ENCODE measurements around the gene CABP5. TPM values are rescaled to one million over a fixed set of nuclear protein-coding genes. Genes with fewer than 3 reads are reported as not detected.
"Not testable (repeated sequence)": the region's sequence is repeated elsewhere in the genome, so short reads cannot be mapped to it uniquely, and the experiment has no call there.

The CABP5 gene
- total RNA-seq: not detected
- polyA plus RNA-seq: not detected
- long read RNA-seq, donor 1: 0 reads
- long read RNA-seq, donor 2: 0 reads

DNA sequence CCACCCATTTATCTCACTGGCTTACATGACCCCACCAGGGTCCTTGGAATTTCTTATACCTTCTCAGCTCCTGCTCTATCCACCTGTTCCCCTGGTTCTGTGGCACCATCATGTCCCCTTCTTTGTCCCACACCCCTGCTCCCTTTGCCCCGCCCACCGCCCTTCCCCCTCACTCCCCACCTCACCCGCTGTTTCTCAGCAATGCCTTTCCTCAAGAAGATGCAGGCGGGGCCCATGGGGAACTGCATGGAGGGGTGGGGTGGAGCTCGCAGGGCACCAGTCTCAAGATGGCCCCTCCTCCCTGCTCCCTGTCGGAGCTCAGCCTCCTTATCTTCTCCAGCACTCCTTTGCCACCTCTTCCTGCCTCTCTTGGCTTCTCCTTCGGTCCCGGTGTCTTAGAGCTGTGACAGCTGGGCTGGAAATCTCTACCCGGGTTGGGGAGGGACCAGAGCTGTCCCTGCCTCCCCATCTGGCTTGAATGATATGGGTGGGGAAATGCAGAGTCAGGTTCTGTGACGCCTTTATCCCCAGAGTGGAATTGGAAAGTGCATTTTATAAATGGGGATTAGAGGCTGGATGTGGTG is at the start of gene CABP5:
TSS of gene CABP5 (minus strand) at position 405 of the 584 bp plus-strand sequence. CDS start at position 248, 157 bp downstream.
- Histone ChIP-seq H3K36me3 (ENCODE audit: control insufficient read depth in 1 of 2, insufficient read depth in 2 of 2, low read length in 1 of 2) (no peaks in the 10 kb centered on the region), H3K27ac (ENCODE audit: low read depth in 1 of 2, low read length in 2 of 2) (no peak within 1 kb of the TSS), H3K4me3 (ENCODE audit: low read length in 2 of 2) (no peak within 1 kb of the TSS), H3K9me3 (ENCODE audit: control insufficient read depth, low read length) (no peaks in the 10 kb centered on the region), H3K27me3 (ENCODE audit: control insufficient read depth in 1 of 2, insufficient read depth in 2 of 2, low read length in 1 of 2) (no peaks in the 10 kb centered on the region), H3K4me1 (ENCODE audit: control insufficient read depth in 1 of 2, insufficient read depth in 2 of 2, low read length in 2 of 2) (no peaks in the 10 kb centered on the region)
- WGBS, 2 donors: 84 to 86% methylated on average over 10 of the region's 10 CpGs
- no peak for DNase-seq
- ATAC-seq (ENCODE audit: low FRiP score): no peak
- intact Hi-C loops (cut with DNase I): no loop called here

DNA sequence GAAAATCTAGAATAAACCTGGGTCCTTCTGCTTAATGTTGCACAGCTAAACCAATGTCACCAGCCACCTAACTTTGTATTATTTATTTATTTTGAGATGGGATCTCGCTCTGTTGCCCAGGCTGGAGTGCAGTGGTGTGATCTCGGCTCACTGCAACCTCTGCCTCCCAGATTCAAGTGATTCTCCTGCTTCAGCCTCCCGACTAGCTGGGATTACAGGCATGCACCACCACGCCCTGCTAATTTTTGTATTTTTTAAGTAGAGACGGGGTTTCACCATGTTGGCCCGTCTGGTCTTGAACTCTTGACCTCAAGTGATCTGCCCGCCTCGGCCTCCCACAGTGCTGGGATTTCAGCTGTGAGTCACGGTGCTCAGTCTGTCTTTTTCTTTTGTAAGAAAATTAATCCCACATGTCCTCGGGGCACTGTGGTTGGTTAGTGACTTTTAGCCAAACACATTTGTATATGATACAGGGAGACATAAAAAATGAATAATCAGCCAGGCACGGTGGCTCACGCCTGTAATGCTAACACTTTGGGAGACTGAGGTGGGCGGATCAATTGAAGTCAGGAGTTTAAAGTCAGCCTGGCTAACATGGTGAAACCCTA is 47.3 kb upstream of the CABP5 start:
- peaks cover 4 to 22% of the 10 kb centered on the region in 2 donors for H3K36me3 ChIP-seq (ENCODE audit: control insufficient read depth in 1 of 2, insufficient read depth in 2 of 2, low read length in 1 of 2)
- H3K4me1 ChIP-seq (ENCODE audit: control insufficient read depth in 1 of 2, insufficient read depth in 2 of 2, low read length in 2 of 2); ATAC-seq (ENCODE audit: low FRiP score); H3K27ac ChIP-seq (ENCODE audit: low read depth in 1 of 2, low read length in 2 of 2); intact Hi-C loops (cut with DNase I); H3K4me3 ChIP-seq (ENCODE audit: low read length in 2 of 2); H3K27me3 ChIP-seq (ENCODE audit: control insufficient read depth in 1 of 2, insufficient read depth in 2 of 2, low read length in 1 of 2); H3K9me3 ChIP-seq (ENCODE audit: control insufficient read depth, low read length): not testable (repeated sequence)
- peak in 1 of 2 donors; percentile 46 for DNase-seq
- 62 to 73% methylated on average over 13 of the region's 13 CpGs for WGBS, 2 donors

DNA sequence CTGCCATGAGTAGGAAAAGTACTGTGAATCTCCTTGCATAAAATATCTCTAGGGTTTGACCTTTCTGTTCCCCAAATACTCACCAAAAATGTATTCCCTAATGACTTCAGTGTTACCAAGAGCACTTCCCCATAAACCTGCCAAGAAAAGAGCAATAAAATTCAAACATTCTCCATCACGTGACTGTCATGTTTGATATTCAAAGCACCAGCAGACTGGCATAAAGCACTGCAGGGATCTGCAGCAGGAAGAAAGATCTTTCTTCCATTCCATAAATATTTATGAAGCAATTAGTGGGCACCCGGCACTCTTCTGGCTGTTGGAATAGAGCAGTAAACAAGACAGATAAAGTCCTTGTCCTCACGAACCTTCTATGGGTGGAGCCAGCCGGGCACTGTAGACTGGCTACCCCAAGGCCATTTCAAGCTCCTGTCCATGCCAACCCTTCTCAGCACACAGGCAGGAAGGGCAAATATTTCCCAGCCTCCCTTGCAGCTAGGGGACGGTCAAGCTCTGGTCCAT is 46.5 kb upstream of the CABP5 start:
- 59 to 64% methylated on average over 5 of the region's 5 CpGs for WGBS, 2 donors
- ATAC-seq (ENCODE audit: low FRiP score): no peak
- Histone ChIP-seq H3K4me1 (ENCODE audit: control insufficient read depth in 1 of 2, insufficient read depth in 2 of 2, low read length in 2 of 2) (no peaks in the 10 kb centered on the region), H3K4me3 (ENCODE audit: low read length in 2 of 2) (no peak overlapping the region), H3K36me3 (ENCODE audit: control insufficient read depth in 1 of 2, insufficient read depth in 2 of 2, low read length in 1 of 2) (peaks cover 3 to 18% of the 10 kb centered on the region in 2 donors), H3K27me3 (ENCODE audit: control insufficient read depth in 1 of 2, insufficient read depth in 2 of 2, low read length in 1 of 2) (peaks cover 0 to 1% of the 10 kb centered on the region in 2 donors), H3K9me3 (ENCODE audit: control insufficient read depth, low read length) (peaks cover 6% of the 10 kb centered on the region), H3K27ac (ENCODE audit: low read depth in 1 of 2, low read length in 2 of 2) (no peak overlapping the region)
- intact Hi-C loops (cut with DNase I): no loop called here
- peak in 1 of 2 donors; percentile 21 for DNase-seq

DNA sequence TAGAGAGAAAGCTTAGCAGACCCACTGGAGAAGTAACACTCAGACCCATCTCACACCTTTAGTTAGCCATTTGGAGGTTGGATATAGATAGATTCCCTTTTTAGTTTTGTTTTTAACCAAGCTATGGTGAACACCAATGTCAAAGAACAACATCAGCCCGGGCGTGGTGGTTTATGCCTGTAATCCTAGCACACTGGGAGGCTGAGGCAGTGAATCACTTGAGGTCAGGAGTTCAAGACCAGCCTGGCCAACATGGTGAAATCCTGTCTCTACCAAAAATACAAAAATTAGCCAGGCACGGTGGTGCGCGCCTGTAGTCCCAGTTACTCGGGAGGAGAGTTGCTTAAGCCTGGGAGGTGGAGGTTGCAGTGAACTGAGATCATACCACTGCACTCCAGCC is 45.1 kb upstream of the CABP5 start:
- 95 to 97% methylated on average over 6 of the region's 6 CpGs for WGBS, 2 donors
- H3K9me3 ChIP-seq (ENCODE audit: control insufficient read depth, low read length); H3K27ac ChIP-seq (ENCODE audit: low read depth in 1 of 2, low read length in 2 of 2); DNase-seq; H3K27me3 ChIP-seq (ENCODE audit: control insufficient read depth in 1 of 2, insufficient read depth in 2 of 2, low read length in 1 of 2); intact Hi-C loops (cut with DNase I); H3K4me1 ChIP-seq (ENCODE audit: control insufficient read depth in 1 of 2, insufficient read depth in 2 of 2, low read length in 2 of 2); H3K4me3 ChIP-seq (ENCODE audit: low read length in 2 of 2); ATAC-seq (ENCODE audit: low FRiP score): not testable (repeated sequence)
- peaks cover 0 to 11% of the 10 kb centered on the region in 2 donors for H3K36me3 ChIP-seq (ENCODE audit: control insufficient read depth in 1 of 2, insufficient read depth in 2 of 2, low read length in 1 of 2)

DNA sequence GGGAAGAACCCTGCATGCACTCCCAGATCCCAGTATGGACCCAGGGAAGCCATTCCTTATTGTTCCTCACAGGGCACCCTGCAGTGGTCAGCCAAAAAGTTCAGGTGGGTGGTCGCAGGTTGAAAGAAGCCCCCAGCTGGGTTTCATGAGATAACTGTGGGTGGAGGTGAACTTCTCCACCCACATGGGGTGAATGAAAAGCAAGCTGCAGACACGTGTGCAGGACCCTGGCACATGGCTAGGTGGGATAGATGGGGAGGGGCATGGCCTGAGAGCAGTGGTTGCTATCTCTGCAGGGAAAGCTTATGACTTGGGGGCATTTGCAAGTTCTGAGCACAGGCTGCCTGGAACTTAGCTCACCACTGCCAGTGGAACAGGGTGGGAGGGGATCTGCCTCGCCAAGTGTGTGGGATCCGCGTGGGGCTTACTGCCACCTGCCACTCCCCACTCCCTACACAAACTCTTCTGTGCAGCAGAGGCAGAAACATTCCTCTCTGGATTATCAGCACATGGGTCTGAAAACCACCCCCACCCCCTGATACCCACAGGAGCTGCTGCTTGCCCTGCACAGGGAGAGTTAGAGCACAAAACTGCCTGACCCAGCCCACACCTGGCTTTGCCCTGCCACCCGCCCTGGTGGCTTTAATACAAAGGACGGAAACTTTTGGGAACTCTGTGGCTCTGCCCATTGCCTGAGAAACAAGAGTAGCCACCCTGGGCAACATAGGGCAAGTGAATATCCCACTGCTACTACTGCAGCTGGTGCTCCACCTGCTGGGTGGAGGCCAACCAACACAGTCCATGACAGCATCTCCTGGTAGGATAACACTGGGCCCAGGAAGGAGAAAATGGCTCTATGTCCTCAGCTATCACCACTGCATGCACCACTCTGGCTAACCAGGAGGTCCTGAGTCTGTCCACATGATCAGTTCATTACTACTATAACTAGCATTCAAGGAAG is 42.3 kb upstream of the CABP5 start:
- Histone ChIP-seq H3K36me3 (ENCODE audit: control insufficient read depth in 1 of 2, insufficient read depth in 2 of 2, low read length in 1 of 2) (peaks cover 0 to 2% of the 10 kb centered on the region in 2 donors), H3K27ac (ENCODE audit: low read depth in 1 of 2, low read length in 2 of 2) (no peak overlapping the region), H3K9me3 (ENCODE audit: control insufficient read depth, low read length) (no peaks in the 10 kb centered on the region), H3K27me3 (ENCODE audit: control insufficient read depth in 1 of 2, insufficient read depth in 2 of 2, low read length in 1 of 2) (no peaks in the 10 kb centered on the region), H3K4me1 (ENCODE audit: control insufficient read depth in 1 of 2, insufficient read depth in 2 of 2, low read length in 2 of 2) (no peaks in the 10 kb centered on the region), H3K4me3 (ENCODE audit: low read length in 2 of 2) (no peak overlapping the region)
- 91 to 97% methylated on average over 7 of the region's 7 CpGs for WGBS, 2 donors
- no peak for ATAC-seq (ENCODE audit: low FRiP score)
- intact Hi-C loops (cut with DNase I): no loop called here
- DNase-seq: peak in 1 of 2 donors; percentile 14

DNA sequence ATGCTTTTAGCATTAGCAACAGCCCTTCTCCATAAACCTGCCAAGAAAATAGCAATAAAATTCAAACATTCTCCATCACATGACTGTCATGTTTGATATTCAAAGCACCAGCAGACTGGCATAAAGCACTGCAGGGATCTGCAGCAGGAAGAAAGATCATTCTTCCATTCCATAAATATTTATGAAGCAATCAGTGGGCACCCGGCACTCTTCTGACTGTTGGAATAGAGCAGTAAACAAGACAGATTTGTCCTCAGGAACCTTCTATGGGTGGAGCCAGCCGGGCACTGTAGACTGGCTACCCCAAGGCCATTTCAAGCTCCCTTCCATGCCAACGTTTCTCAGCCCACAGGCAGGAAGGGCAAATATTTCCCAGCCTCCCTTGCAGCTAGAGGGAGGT is 41.2 kb upstream of the CABP5 start:
- Histone ChIP-seq H3K27ac (ENCODE audit: low read depth in 1 of 2, low read length in 2 of 2) (no peak overlapping the region), H3K27me3 (ENCODE audit: control insufficient read depth in 1 of 2, insufficient read depth in 2 of 2, low read length in 1 of 2) (no peaks in the 10 kb centered on the region), H3K36me3 (ENCODE audit: control insufficient read depth in 1 of 2, insufficient read depth in 2 of 2, low read length in 1 of 2) (peaks cover 0 to 2% of the 10 kb centered on the region in 2 donors), H3K4me3 (ENCODE audit: low read length in 2 of 2) (no peak overlapping the region), H3K9me3 (ENCODE audit: control insufficient read depth, low read length) (no peaks in the 10 kb centered on the region), H3K4me1 (ENCODE audit: control insufficient read depth in 1 of 2, insufficient read depth in 2 of 2, low read length in 2 of 2) (no peaks in the 10 kb centered on the region)
- intact Hi-C loops (cut with DNase I): no loop called here
- WGBS, 2 donors: 59 to 61% methylated on average over 3 of the region's 3 CpGs
- peak in 1 of 2 donors; percentile 15 for DNase-seq
- no peak for ATAC-seq (ENCODE audit: low FRiP score)

DNA sequence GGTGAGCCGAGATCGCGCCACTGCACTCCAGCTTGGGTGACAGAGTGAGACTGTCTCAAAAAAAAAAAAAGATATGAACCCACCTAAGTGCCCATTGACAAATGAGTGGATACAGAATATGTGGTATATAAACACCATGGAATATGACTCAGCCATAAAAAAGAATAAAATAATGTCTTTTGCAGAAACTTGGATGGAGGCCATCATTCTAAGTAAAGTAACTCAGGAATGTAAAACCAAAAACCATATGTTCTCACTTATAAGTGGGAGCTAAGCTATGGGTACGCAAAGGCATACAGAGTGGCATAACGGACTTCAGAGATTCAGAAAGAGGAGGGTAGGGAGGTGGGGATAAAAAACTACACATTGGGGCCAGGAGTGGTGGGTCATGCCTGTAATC is 37.2 kb upstream of the CABP5 start:
- H3K27me3 ChIP-seq (ENCODE audit: control insufficient read depth in 1 of 2, insufficient read depth in 2 of 2, low read length in 1 of 2): no peaks in the 10 kb centered on the region
- H3K27ac ChIP-seq (ENCODE audit: low read depth in 1 of 2, low read length in 2 of 2): no peak overlapping the region
- no peak for DNase-seq
- H3K4me3 ChIP-seq (ENCODE audit: low read length in 2 of 2): no peak overlapping the region
- peaks cover 2% of the 10 kb centered on the region in 2 donors for H3K36me3 ChIP-seq (ENCODE audit: control insufficient read depth in 1 of 2, insufficient read depth in 2 of 2, low read length in 1 of 2)
- WGBS, 2 donors: 78 to 90% methylated on average over 5 of the region's 5 CpGs
- H3K4me1 ChIP-seq (ENCODE audit: control insufficient read depth in 1 of 2, insufficient read depth in 2 of 2, low read length in 2 of 2): no peaks in the 10 kb centered on the region
- intact Hi-C loops (cut with DNase I): no loop called here
- no peak for ATAC-seq (ENCODE audit: low FRiP score)
- H3K9me3 ChIP-seq (ENCODE audit: control insufficient read depth, low read length): no peaks in the 10 kb centered on the region

DNA sequence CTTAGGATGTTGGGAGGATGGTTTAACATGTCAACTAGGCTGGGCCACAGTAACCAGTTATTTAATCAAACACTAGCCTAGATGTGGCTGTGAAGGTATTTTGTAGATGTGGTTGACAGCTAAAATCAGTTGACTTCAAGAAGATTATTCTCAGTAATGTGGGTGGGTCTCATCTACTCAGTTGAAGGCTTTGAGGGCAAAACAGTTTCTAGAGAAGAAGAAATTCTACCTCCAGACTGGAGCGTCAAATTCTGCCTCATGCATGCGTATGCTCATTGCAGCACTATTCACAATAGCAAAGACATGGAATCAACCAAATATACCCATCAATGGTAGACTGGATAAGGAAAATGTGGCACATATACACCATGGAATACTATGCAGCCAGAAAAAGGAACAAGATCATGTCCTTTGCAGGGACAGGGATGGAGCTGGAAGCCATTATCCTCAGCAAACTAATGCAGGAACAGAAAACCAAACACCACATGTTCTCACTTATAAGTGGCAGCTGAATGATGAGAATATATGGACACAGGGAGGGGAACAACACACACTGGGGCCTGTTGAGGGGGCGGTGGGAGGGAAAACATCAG is 26.4 kb upstream of the CABP5 start:
- intact Hi-C loops (cut with DNase I); DNase-seq; H3K4me3 ChIP-seq (ENCODE audit: low read length in 2 of 2); H3K36me3 ChIP-seq (ENCODE audit: control insufficient read depth in 1 of 2, insufficient read depth in 2 of 2, low read length in 1 of 2); H3K27me3 ChIP-seq (ENCODE audit: control insufficient read depth in 1 of 2, insufficient read depth in 2 of 2, low read length in 1 of 2); H3K27ac ChIP-seq (ENCODE audit: low read depth in 1 of 2, low read length in 2 of 2); H3K9me3 ChIP-seq (ENCODE audit: control insufficient read depth, low read length); H3K4me1 ChIP-seq (ENCODE audit: control insufficient read depth in 1 of 2, insufficient read depth in 2 of 2, low read length in 2 of 2); ATAC-seq (ENCODE audit: low FRiP score): not testable (repeated sequence)
- WGBS, 2 donors: 92 to 98% methylated on average over 3 of the region's 3 CpGs

Data from aorta (tissue), 5 donors.